Astrocyte of the cerebellum (primary cell): ENCODE data around the gene SHROOM2.

Experiments
- DNase-seq: peaks from one replicate; pipeline ENCODE4 v3.0.0-alpha.2; 2011; ENCODE audit warnings: low read depth
- H3K4me3 ChIP-seq: 2 replicates; pipeline ENCODE4 v1.5.1; 2011; ENCODE audit warnings: mild to moderate bottlenecking, low read depth, low read length, moderate library complexity
- CTCF ChIP-seq: IDR thresholded peaks from 2 replicates; pipeline ENCODE4 v1.5.1; 2012; ENCODE audit warnings: low read length, low read depth, moderate library complexity, mild to moderate bottlenecking; ENCODE audit errors: missing control alignments
- in situ Hi-C: cut with HindIII; loops from 2 replicates; pipeline ENCODE4 v1.10.0; 2017; ENCODE audit warnings: low sequenced_read_pairs

SHROOM2 gene

GRCh38 chrX:9747644-9748043, 38.6 kb upstream of the SHROOM2 start:
- H3K4me3 ChIP-seq: no peak overlapping the region
- TF ChIP-seq CTCF: no peak
- DNase-seq: no peak
- in situ Hi-C loops: no loop called here

GRCh38 chrX:9749146-9749692, 37.0 kb upstream of the SHROOM2 start:
- H3K4me3 ChIP-seq: no peak overlapping the region
- TF ChIP-seq CTCF: no peak
- no peak for DNase-seq
- in situ Hi-C loops: no loop called here

- in situ Hi-C loops: no loop called here
- no peak for DNase-seq
- TF ChIP-seq CTCF: no peak
- no peak overlapping the region for H3K4me3 ChIP-seq
Observed at GRCh38 chrX:9757366-9757765, 28.9 kb upstream of the SHROOM2 start.

GRCh38 chrX:9758021-9758638, 28.1 kb upstream of the SHROOM2 start:
- DNase-seq: no peak
- in situ Hi-C loops: no loop called here
- TF ChIP-seq CTCF: no peak
- H3K4me3 ChIP-seq: no peak overlapping the region

- in situ Hi-C loops: no loop called here
- DNase-seq: no peak
- H3K4me3 ChIP-seq: no peak overlapping the region
Observed at GRCh38 chrX:9759337-9759736, 26.9 kb upstream of the SHROOM2 start.

GRCh38 chrX:9765072-9765736, 21.0 kb upstream of the SHROOM2 start:
- no peak overlapping the region for H3K4me3 ChIP-seq
- TF ChIP-seq CTCF: no peak
- in situ Hi-C loops: no loop called here
- DNase-seq: no peak

More at GRCh38 chrX:9759337-9759736, 26.9 kb upstream of the SHROOM2 start:
- TF ChIP-seq CTCF: no peak
